ENCODE measurements around the gene CYTH3. TPM values are rescaled to one million over a fixed set of nuclear protein-coding genes. Genes with fewer than 3 reads are reported as not detected.

CYTH3 gene
- total RNA-seq, 1 donor from 2014 or later, result 29.5 TPM

- no peak for TF ChIP-seq POLR2A (IDR thresholded peaks at IDR 0.05)
- TF ChIP-seq, protein P1, sequence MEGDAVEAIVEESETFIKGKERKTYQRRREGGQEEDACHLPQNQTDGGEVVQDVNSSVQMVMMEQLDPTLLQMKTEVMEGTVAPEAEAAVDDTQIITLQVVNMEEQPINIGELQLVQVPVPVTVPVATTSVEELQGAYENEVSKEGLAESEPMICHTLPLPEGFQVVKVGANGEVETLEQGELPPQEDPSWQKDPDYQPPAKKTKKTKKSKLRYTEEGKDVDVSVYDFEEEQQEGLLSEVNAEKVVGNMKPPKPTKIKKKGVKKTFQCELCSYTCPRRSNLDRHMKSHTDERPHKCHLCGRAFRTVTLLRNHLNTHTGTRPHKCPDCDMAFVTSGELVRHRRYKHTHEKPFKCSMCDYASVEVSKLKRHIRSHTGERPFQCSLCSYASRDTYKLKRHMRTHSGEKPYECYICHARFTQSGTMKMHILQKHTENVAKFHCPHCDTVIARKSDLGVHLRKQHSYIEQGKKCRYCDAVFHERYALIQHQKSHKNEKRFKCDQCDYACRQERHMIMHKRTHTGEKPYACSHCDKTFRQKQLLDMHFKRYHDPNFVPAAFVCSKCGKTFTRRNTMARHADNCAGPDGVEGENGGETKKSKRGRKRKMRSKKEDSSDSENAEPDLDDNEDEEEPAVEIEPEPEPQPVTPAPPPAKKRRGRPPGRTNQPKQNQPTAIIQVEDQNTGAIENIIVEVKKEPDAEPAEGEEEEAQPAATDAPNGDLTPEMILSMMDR (IDR thresholded peaks at IDR 0.05), result no peak
- no peak for TF ChIP-seq POLR2AphosphoS5 (IDR thresholded peaks at IDR 0.05; ENCODE audit: insufficient read depth in 1 of 2, low read depth in 1 of 2)
- DNase-seq (ENCODE audit: extremely low spot score in 2 of 2), result no peak
- intact Hi-C loops (cut with DNase I), result no loop called here
Observed at GRCh38 chr7:6244021-6244420, 28.4 kb downstream of the CYTH3 start.

DNA sequence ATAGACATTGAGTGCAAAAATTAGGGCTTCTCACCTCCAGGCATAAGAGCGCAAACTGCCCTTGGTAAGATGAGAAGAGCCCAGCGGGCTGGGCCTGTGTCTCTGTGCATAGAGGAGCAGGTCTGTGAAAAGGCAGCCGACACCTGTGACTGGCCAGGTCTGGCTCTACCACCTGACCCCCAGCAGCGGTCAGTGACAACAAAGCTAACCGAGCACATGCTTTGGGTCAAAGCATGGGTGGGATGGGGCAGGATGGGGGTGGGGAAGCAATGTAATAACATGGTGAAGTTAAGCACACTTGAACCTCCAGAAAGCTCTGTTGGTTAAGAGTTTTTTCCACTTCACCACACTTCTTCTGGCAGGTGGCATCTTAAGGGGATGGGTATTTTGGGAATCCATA is 29.3 kb downstream of the CYTH3 start:
- Histone ChIP-seq H3K36me3 (no peaks in the 10 kb centered on the region), H3K9me3 (no peaks in the 10 kb centered on the region), H3K27me3 (no peaks in the 10 kb centered on the region), H3K4me1 (peaks cover 7% of the 10 kb centered on the region), H3K27ac (no peak overlapping the region), H3K4me3 (no peak overlapping the region)
- DNase-seq (ENCODE audit: extremely low spot score in 2 of 2), result no peak
- intact Hi-C loops (cut with DNase I), result no loop called here
- TF ChIP-seq POLR2AphosphoS5 (IDR thresholded peaks at IDR 0.05; ENCODE audit: insufficient read depth in 1 of 2, low read depth in 1 of 2), result no peak
- TF ChIP-seq POLR2A (IDR thresholded peaks at IDR 0.05), result no peak
- TF ChIP-seq, protein P1 (IDR thresholded peaks at IDR 0.05), result no peak

More at GRCh38 chr7:6244021-6244420, 28.4 kb downstream of the CYTH3 start:
- peaks cover 16% of the 10 kb centered on the region for H3K4me1 ChIP-seq
- H3K27me3 ChIP-seq, result no peaks in the 10 kb centered on the region
- H3K4me3 ChIP-seq, result no peak overlapping the region
- no peaks in the 10 kb centered on the region for H3K36me3 ChIP-seq
- H3K27ac ChIP-seq, result no peak overlapping the region
- no peaks in the 10 kb centered on the region for H3K9me3 ChIP-seq

DNA sequence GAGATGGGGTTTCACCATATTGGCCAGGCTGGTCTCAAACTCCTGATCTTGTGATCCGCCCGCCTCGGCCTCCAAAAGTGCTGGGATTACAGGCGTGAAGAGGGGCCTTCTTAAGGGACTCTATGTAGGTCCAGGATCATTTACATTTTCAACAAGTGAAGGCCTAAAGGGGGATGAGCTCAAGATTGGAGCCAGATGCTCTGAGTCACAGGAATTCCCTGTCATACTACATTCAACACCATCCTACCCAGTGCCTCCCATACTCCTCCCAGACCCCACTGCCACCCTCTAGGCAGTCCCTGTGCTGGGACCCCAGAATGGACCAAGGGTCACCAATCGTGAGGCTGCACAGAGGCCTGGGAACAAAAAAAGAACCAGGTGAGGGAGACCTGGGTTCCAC is 29.9 kb downstream of the CYTH3 start:
- intact Hi-C loops (cut with DNase I), result no loop called here
- DNase-seq (ENCODE audit: extremely low spot score in 2 of 2), result no peak
- H3K27me3 ChIP-seq, result no peaks in the 10 kb centered on the region
- H3K4me1 ChIP-seq, result peaks cover 7% of the 10 kb centered on the region
- no peak overlapping the region for H3K27ac ChIP-seq
- H3K36me3 ChIP-seq, result no peaks in the 10 kb centered on the region
- TF ChIP-seq POLR2AphosphoS5 (IDR thresholded peaks at IDR 0.05; ENCODE audit: insufficient read depth in 1 of 2, low read depth in 1 of 2) (no peak), POLR2A (IDR thresholded peaks at IDR 0.05) (no peak)
- TF ChIP-seq, protein P1 (IDR thresholded peaks at IDR 0.05), result no peak
- no peak overlapping the region for H3K4me3 ChIP-seq
- H3K9me3 ChIP-seq, result no peaks in the 10 kb centered on the region

DNA sequence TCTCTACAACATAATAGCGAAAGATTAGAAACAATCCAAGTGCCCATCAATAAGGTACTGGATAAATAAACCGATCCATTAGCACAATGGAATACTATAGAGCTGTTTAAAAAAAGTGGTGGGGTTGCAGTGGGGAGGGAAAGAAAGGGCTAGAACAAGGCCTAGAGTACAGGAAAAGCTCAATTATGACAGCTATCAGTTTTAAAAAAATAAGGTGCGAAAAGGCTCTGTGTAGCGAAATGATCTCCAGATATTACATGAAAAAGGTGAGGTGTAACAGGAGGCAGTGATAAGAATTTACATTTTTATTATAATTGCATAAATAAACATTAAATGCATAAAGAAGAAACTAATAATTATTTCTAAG is 30.8 kb downstream of the CYTH3 start:
- Histone ChIP-seq H3K9me3 (no peaks in the 10 kb centered on the region), H3K4me1 (peaks cover 7% of the 10 kb centered on the region), H3K27ac (no peak overlapping the region), H3K36me3 (no peaks in the 10 kb centered on the region), H3K4me3 (no peak overlapping the region), H3K27me3 (no peaks in the 10 kb centered on the region)
- TF ChIP-seq POLR2AphosphoS5 (IDR thresholded peaks at IDR 0.05; ENCODE audit: insufficient read depth in 1 of 2, low read depth in 1 of 2), result no peak
- no peak for TF ChIP-seq POLR2A (IDR thresholded peaks at IDR 0.05)
- TF ChIP-seq, protein P1 (IDR thresholded peaks at IDR 0.05), result no peak
- intact Hi-C loops (cut with DNase I), result no loop called here
- DNase-seq (ENCODE audit: extremely low spot score in 2 of 2), result no peak

DNA sequence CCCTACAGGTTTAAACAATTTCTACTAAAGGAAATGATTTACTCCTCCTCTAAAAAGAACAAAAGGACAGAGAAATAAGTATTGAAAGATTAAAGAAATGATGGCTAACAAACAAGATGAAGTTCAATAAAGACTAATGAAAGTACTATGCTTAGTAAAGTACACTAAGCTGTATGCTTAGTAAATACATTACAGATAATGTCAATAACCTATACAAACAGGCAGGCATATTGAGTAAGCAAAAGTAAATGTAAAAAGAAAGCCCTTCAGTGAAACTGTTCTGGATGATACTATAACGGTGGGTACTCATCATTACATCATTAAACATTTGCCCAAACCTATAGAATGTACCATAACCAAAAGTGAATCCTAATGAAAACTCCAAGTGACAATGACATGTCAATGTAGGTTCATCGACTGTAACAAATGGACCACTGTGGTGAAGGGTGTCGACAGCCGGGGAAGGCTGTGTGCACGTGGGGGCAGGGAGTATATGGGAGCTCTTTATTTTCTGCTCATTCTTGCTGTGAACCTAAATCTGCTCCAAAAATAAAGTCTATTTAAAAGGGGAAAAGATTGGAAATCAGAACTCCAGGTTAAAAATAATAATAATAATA is 34.0 kb downstream of the CYTH3 start:
- intact Hi-C loops (cut with DNase I), result no loop called here
- H3K36me3 ChIP-seq, result no peaks in the 10 kb centered on the region
- no peak for TF ChIP-seq POLR2A (IDR thresholded peaks at IDR 0.05)
- no peaks in the 10 kb centered on the region for H3K9me3 ChIP-seq
- H3K27ac ChIP-seq, result no peak overlapping the region
- no peaks in the 10 kb centered on the region for H3K27me3 ChIP-seq
- no peak overlapping the region for H3K4me3 ChIP-seq
- H3K4me1 ChIP-seq, result no peaks in the 10 kb centered on the region
- no peak for DNase-seq (ENCODE audit: extremely low spot score in 2 of 2)

Measured in vagina (tissue), 2 donors.